MM.1S (cell line): ENCODE measurements around the gene NUSAP1.

Experiments
- EZH2 ChIP-seq: fragments of 300-600 bp; sonication (generic); optimal IDR thresholded peaks from 2 replicates; pipeline ENCODE3; 2017; ENCODE audit warnings: low read depth, mild to moderate bottlenecking, antibody characterized with exemption, low read length, mixed read lengths
- EZH2phosphoT487 ChIP-seq: fragments of 300-600 bp; sonication (generic); IDR thresholded peaks from 2 replicates; pipeline ENCODE4 v1.6.1; 2018; ENCODE audit warnings: antibody characterized with exemption, low read length
- TF ChIP-seq, protein P1 (sequence below): fragments of 300-600 bp; sonication (generic); IDR thresholded peaks from 2 replicates; pipeline ENCODE4 v1.5.1; 2016; ENCODE audit warnings: antibody characterized with exemption, low read length, mixed read lengths

DNA sequence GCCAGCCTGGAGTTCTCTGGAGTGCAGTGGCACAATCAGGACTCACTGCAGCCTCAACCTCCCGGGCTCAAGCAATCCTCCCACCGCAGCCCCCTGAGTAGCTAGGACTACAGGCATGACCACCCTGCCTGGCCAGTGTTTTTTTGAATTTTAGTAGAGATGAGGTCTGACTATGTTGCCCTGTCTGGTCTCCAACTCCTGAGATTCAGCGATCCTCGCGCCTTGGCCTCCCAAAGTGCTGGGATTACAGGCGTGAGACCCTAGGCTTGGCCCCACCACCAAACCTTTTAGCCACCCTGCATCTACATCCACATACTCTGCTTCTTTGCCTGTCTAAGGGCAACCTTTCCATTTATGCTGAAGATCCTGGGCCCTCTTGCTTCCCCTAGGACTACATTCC is 4.4 kb downstream of the NUSAP1 start:
- TF ChIP-seq, protein P1, sequence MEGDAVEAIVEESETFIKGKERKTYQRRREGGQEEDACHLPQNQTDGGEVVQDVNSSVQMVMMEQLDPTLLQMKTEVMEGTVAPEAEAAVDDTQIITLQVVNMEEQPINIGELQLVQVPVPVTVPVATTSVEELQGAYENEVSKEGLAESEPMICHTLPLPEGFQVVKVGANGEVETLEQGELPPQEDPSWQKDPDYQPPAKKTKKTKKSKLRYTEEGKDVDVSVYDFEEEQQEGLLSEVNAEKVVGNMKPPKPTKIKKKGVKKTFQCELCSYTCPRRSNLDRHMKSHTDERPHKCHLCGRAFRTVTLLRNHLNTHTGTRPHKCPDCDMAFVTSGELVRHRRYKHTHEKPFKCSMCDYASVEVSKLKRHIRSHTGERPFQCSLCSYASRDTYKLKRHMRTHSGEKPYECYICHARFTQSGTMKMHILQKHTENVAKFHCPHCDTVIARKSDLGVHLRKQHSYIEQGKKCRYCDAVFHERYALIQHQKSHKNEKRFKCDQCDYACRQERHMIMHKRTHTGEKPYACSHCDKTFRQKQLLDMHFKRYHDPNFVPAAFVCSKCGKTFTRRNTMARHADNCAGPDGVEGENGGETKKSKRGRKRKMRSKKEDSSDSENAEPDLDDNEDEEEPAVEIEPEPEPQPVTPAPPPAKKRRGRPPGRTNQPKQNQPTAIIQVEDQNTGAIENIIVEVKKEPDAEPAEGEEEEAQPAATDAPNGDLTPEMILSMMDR: no peak
- TF ChIP-seq EZH2 (no peak), EZH2phosphoT487 (no peak)
